T-helper 1 cell treated with Interleukin-12 subunit alpha and Interleukin-12 subunit beta and Interleukin-4 antibody, amounts not matched to agents 30 μg/mL and 1 μg/mL, for 36 hours (primary cell): ENCODE results near the gene ZNRF3.

Experiments used
- H3K27ac Mint-ChIP-seq: one replicate; pipeline ENCODE4 v1.8.0; 2021; ENCODE audit warnings: mild to moderate bottlenecking, mixed read lengths
- H3K27me3 Mint-ChIP-seq: one replicate; pipeline ENCODE4 v1.8.0; 2021; ENCODE audit warnings: low read depth, mixed read lengths
- H3K36me3 Mint-ChIP-seq: one replicate; pipeline ENCODE4 v1.8.0; 2021; ENCODE audit warnings: low read depth, mixed read lengths
- H3K4me1 Mint-ChIP-seq: one replicate; pipeline ENCODE4 v1.8.0; 2021; ENCODE audit warnings: low read depth, mixed read lengths
- H3K4me3 Mint-ChIP-seq: one replicate; pipeline ENCODE4 v1.8.0; 2021; ENCODE audit warnings: mild to moderate bottlenecking, moderate library complexity, mixed read lengths
- H3K9me3 Mint-ChIP-seq: one replicate; pipeline ENCODE4 v1.8.0; 2021; ENCODE audit warnings: mixed read lengths

ZNRF3 gene

DNA sequence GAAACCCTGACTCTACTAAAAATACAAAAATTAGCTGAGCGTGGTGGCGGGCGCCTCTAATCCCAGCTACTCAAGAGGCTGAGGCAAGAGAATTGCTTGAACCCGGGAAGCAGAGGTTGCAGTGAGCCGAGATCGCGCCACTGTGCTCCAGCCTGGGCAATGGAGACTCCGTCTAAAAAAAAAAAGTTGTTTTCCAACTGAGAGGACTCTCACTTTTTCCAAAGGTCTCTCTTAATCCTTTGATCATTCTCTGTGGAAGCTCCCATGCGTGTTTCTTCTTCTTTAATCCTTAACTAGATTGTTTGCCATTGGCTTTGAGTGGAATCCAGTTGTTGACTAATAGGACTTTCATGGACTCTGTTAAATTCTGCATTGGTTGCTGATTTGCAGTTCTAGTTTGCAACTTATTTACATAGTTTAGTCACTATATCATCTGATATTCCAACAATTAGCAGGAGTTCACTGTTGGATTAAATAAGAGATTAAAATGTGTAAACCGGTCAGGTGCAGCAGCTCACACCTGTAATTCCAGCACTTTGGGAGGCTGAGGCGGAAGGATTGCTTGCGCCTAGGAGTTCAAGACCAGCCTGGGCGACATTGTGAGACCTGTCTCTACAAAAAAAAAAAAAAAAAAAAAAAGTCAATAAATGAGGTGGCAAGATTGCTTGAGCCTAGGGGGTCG, 98.6 kb downstream of the ZNRF3 start:
- Mint-ChIP-seq H3K27ac (no peak overlapping the region), H3K27me3 (peaks cover 57% of the 10 kb centered on the region), H3K4me3 (no peak overlapping the region), H3K9me3 (peaks cover 11% of the 10 kb centered on the region), H3K36me3 (no peaks in the 10 kb centered on the region), H3K4me1 (no peaks in the 10 kb centered on the region)

DNA sequence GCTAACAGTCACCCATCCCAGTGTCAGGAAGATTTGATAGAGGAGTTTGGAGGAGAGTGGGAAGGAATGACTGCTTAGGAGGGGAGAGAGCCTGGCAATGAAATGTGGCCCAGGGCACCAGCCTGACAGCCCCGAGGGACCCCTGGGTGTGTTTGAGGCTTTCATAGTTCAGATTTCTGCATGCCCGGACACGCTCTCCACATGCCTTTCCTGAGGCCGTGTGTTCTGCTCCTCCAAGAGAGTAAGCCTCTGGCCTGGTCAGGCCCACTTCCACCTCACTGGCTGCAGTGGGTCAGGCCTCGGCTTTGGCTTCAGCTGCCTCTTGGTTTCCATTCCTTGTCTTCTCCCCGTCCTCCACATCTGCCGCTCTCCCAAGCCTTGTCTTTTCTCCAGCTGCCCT, 99.8 kb downstream of the ZNRF3 start:
- Mint-ChIP-seq H3K4me3 (no peak overlapping the region), H3K27ac (no peak overlapping the region), H3K36me3 (no peaks in the 10 kb centered on the region), H3K9me3 (peaks cover 11% of the 10 kb centered on the region), H3K4me1 (no peaks in the 10 kb centered on the region), H3K27me3 (peaks cover 48% of the 10 kb centered on the region)

DNA sequence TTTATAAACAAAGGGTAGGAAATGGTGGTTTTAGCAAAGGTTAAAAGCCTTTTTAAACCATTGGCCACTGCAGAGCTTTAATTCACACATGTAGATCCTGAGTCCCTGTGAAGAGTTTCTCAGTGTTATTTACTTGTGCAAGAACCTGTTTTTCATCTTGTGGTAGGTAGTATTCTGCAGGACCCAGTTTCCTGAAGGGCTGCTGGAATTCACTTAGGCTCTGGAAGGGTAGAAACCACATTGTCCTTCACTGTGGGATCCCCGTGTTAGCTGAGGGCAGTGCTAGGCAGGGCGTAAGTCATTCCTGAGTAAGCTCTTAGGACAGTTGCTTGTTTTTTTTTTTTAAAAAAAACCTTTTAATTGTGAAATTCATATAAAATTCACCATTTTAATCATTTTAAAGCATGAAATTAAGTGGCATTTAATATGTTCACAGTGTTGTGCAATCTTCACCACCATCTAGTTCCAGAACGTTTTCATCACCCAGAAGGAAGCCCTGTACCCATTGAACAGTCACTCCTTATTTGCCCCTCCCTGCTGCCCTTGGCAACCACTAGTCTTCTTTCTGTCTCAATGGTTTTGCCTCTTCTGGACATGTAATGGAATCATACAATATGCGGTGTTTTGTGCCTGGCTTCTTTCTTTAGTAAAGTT, 100.5 kb downstream of the ZNRF3 start:
- Mint-ChIP-seq H3K27ac (no peak overlapping the region), H3K4me1 (no peaks in the 10 kb centered on the region), H3K36me3 (no peaks in the 10 kb centered on the region), H3K9me3 (peaks cover 11% of the 10 kb centered on the region), H3K4me3 (no peak overlapping the region), H3K27me3 (peaks cover 42% of the 10 kb centered on the region)

DNA sequence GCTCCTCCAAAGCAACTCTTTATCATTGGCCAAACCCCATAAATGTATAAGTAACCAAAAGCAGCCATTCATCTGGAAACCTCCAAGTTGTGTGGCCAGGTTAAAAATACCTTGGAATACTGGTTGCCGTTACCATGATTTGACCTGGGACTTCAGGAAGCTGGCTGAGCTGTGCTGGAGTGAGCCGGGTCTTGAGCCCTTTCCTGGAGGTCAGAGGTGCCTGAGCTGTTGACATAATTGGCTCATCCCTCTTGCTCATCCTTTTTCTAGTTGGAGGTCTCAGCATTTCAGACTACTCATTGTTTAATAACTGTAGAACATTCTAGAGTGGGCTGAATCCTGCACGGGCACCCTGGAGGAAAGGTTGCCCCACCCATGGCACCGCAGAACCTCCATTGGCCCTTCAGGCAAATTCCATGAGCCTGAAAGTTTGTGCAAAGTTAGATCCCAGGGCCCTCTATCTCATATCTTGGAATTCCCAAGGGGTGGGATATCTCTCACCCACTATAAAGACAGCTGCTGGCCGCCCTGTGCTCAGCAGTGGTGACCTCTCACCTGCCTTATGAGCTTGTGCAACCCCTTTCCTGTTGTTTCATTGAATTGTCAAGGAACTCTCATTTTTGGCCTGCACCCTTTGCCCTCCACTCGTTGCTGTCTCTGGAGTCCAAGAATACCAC, 101.2 kb downstream of the ZNRF3 start:
- peaks cover 35% of the 10 kb centered on the region for H3K27me3 Mint-ChIP-seq
- no peaks in the 10 kb centered on the region for H3K36me3 Mint-ChIP-seq
- H3K4me1 Mint-ChIP-seq = no peaks in the 10 kb centered on the region
- no peak overlapping the region for H3K27ac Mint-ChIP-seq
- peaks cover 11% of the 10 kb centered on the region for H3K9me3 Mint-ChIP-seq
- no peak overlapping the region for H3K4me3 Mint-ChIP-seq

DNA sequence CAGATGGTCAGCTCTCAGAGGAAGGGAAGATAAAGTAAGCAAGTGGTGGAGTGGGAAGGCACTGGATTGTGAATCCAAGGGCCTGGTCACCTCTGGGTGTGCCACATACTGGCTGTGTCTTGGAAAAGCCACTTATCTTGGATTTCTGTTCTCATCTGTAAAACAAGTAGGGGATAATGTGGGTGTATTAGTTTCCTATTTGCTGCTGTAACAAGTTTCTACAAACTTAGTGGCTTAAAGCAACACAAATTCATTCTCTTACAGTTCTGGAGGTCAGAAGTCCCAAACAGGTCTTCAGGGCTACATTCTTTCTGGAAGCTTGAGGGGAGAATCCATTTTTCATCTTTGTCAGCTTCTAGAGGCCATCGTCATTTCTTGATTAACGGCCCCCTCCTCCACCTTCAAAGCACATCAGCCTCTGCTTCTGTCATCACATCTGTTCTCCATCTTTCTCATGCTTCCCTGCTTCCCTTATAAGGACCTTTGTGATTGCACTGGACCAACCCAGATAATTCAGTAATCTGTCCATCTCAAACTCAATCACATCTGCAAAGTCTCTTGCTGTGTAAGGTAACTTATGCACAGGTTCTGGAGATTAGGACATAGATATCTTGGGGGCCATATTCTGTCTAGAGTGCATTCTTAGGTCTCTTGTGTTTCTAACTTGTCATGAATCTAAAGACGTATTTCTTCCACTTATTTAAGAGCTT, 102.4 kb downstream of the ZNRF3 start:
- Mint-ChIP-seq H3K9me3 (peaks cover 11% of the 10 kb centered on the region), H3K27me3 (peaks cover 32% of the 10 kb centered on the region), H3K4me3 (no peak overlapping the region), H3K4me1 (no peaks in the 10 kb centered on the region), H3K36me3 (no peaks in the 10 kb centered on the region), H3K27ac (no peak overlapping the region)

DNA sequence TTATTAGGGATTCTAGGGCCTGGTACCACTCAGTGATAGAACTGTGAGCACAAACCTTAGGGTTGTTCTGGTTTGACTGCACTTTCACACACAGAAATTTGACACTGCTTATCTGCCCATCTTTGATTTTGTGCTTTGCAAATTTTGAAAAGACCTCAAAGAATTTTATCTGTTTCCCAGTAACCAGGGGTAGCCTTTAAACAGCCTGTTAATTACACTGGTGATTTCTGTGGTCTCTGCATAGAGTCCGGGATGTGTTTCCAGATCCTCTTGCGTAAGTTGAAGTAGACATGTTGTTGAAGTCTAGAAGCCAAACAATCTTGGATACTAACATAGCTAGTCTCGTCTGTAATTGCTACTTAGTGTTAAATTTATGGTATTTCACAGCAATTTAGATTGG, 103.0 kb downstream of the ZNRF3 start:
- Mint-ChIP-seq H3K9me3 (peaks cover 11% of the 10 kb centered on the region), H3K36me3 (no peaks in the 10 kb centered on the region), H3K4me1 (no peaks in the 10 kb centered on the region), H3K27me3 (peaks cover 31% of the 10 kb centered on the region), H3K27ac (no peak overlapping the region), H3K4me3 (no peak overlapping the region)

DNA sequence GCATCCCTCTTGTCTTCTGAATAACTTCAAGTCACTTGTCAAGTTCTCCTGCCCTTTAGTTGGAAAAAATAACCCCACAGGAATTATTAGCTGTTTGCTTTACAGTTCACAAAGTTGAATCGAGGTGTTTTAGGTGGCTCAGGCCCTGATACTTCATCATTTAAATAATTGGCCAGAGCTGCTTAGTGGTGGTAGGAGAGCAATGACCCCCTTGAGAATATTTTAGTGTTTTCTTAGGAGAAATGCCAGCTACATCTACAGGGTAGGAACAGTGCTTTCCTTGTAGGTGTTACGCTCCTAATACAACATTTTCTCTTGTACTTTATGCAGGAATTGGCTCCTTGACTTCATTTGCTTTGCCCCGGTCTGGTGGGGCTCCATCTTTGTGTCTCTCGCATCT, 105.1 kb downstream of the ZNRF3 start:
- Mint-ChIP-seq H3K4me1 (no peaks in the 10 kb centered on the region), H3K36me3 (no peaks in the 10 kb centered on the region), H3K27ac (no peak overlapping the region), H3K27me3 (peaks cover 37% of the 10 kb centered on the region), H3K9me3 (peaks cover 11% of the 10 kb centered on the region), H3K4me3 (no peak overlapping the region)

DNA sequence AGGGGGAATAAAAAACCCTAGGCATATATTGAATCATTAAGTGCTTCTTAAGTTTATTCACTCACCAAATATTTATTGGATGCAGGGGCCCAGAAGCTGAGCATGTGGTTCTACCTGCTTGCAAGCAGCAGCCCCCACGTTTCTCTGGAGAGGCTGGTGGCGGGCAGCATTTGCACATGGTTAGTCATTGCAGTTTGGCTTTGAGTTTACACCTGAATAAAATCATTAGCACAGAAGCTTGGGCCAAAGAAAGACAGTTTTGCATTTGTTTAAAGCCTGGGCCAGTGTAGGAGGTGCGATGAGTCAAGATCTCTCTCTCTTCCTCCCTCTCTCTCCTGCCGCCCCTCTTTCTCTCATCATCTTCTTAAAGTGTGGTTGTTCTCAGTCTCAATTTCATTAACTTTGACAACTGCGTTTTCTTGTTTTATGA, 105.7 kb downstream of the ZNRF3 start:
- H3K9me3 Mint-ChIP-seq = peaks cover 11% of the 10 kb centered on the region
- H3K4me3 Mint-ChIP-seq = no peak overlapping the region
- H3K27ac Mint-ChIP-seq = no peak overlapping the region
- H3K4me1 Mint-ChIP-seq = no peaks in the 10 kb centered on the region
- H3K36me3 Mint-ChIP-seq = no peaks in the 10 kb centered on the region
- H3K27me3 Mint-ChIP-seq = peaks cover 34% of the 10 kb centered on the region

DNA sequence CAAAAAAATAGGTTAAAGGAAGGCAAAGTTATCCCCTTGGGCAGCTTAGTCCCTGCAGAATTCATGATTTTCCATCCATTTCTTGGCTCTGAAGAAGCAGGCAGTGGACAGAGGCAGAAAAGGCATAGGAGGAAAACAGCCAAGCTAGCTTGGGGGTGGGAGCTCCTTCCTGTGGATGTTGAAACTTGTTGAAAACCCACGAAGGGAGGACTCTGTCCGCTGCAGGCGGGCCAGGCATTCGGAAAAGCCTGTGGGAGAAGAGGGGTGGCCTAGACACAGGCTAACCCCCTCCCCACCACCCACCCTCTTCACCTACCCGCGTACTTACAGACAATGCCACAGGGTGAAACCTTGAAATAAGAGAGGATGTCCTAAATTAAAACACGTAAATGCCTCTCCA, 106.1 kb downstream of the ZNRF3 start:
- Mint-ChIP-seq H3K36me3 (no peaks in the 10 kb centered on the region), H3K4me1 (no peaks in the 10 kb centered on the region), H3K4me3 (no peak overlapping the region), H3K27ac (no peak overlapping the region), H3K9me3 (peaks cover 11% of the 10 kb centered on the region), H3K27me3 (peaks cover 34% of the 10 kb centered on the region)

DNA sequence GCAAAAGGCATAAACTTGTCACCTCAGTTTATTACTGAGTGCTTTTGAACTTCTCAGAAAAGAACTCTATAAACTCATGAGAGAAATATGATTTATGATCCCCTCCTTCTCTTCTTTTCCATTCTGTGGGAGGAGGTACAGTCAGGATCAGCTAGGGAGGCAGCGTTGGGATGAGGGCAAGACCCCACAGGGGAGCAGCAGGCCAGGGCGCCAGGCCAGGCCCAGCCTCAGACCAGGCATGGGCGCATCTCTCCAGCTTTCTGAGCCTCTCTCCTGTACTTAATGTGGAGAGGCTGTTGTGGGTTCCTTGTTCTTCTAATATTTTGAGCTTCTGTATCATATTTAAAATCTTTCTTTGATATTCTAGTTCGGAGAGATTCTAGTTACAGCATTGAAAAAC, 106.5 kb downstream of the ZNRF3 start:
- Mint-ChIP-seq H3K27ac (no peak overlapping the region), H3K27me3 (peaks cover 34% of the 10 kb centered on the region), H3K4me3 (no peak overlapping the region), H3K9me3 (peaks cover 11% of the 10 kb centered on the region), H3K4me1 (no peaks in the 10 kb centered on the region), H3K36me3 (no peaks in the 10 kb centered on the region)

DNA sequence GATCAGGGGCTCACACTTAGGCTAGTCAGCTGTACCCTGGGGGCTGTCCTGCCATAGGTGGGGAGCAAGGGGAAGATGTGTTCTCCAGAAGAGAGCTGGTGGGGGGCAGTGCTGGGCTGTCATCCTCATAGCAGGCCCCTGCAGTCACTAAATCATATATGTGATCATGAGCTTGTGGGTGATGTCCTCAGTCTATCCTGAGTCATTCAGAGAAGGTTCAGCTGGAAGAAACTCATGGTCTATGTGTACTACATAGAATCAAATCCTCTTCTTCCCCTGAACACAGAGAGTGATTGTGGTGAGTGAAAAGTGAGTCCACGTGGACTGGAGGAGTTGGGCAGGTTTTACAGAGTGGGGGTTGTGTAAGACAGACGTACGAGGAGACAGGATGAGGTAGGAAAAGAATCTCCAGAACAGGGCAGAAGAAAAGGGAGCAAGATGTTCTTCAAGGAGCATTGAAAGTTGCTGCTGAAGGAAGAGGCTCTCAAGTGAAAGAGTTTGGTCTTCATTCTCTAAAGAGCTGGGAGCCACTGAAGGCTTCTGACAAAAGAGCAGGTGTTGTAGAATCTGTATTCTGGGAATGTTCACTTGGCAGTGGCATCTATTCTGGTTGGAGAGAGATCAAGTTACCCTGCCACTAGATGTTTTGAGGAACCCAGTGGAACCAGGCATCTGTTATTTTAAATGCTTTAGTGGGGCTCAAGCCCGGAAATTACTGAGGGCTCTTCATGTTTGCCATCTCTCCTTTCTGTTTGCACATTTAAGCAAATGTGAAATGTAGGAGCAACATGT, 109.4 kb downstream of the ZNRF3 start:
- Mint-ChIP-seq H3K4me1 (no peaks in the 10 kb centered on the region), H3K27me3 (peaks cover 19% of the 10 kb centered on the region), H3K36me3 (no peaks in the 10 kb centered on the region), H3K9me3 (no peaks in the 10 kb centered on the region), H3K27ac (no peak overlapping the region), H3K4me3 (no peak overlapping the region)

DNA sequence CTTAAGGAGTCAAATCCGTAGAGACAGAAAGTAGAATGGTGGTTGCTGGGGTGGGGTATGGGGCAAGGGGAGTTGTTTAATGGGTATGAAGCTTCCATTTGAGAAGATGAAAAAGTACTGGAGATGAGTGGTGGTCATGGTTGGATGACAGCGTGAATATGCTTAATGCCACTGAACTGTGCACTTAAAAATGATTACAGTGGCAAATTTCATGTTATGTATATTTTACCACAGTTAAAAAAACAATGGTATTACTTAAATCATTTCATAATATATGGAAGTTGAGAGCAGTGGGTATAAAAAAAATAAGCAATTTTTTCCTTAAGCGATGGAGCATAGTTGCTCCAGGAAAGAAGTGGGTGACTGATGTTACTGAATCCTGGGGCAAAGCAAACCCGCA, 111.2 kb downstream of the ZNRF3 start:
- Mint-ChIP-seq H3K36me3 (no peaks in the 10 kb centered on the region), H3K4me3 (no peak overlapping the region), H3K9me3 (no peaks in the 10 kb centered on the region), H3K27me3 (peaks cover 19% of the 10 kb centered on the region), H3K4me1 (no peaks in the 10 kb centered on the region), H3K27ac (no peak overlapping the region)

DNA sequence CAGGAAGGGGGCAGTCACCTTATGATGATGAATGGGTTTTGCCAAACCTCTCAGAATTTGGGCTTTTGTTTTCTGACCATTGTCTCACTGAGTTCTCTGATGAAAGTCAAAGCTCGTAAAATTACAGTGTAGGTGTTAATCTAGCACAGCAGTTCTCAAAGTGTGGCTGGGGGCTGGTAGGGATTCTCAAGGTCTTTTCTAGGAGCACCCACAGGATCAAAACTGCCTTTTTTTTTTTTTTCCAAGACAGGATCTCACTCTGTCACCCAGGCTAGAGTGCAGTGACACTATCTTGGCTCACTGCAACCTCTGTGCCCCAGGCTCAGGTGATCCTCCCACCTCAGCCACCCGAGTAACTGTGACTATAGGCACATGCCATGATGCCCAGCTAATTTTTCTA, 112.2 kb downstream of the ZNRF3 start:
- Mint-ChIP-seq H3K27ac (no peak overlapping the region), H3K4me3 (no peak overlapping the region), H3K36me3 (no peaks in the 10 kb centered on the region), H3K27me3 (peaks cover 15% of the 10 kb centered on the region), H3K4me1 (no peaks in the 10 kb centered on the region), H3K9me3 (no peaks in the 10 kb centered on the region)

DNA sequence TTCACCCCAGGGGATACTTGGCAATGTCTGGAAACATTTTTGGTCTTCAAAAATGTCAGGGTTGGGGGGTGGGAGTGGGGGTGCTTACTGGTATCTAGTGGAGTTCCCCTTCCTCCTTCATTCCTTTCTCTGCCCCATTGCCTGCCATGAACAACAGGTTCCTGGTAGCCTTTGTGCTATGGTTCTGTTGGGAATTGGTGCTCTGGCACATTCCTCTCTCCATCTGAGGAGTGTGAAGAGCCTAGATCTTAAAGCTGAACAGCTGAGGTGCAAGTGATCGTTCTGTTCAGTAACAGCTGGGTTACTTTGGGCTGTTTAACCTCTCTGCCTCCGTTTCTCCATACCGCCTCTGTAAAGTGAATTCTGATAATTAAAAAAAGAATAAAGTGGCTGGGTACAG, 114.0 kb downstream of the ZNRF3 start:
- H3K4me3 Mint-ChIP-seq = no peak overlapping the region
- H3K27me3 Mint-ChIP-seq = peaks cover 7% of the 10 kb centered on the region
- no peaks in the 10 kb centered on the region for H3K9me3 Mint-ChIP-seq
- H3K4me1 Mint-ChIP-seq = no peaks in the 10 kb centered on the region
- H3K27ac Mint-ChIP-seq = no peak overlapping the region
- H3K36me3 Mint-ChIP-seq = no peaks in the 10 kb centered on the region
